ENCODE data around the gene KLHDC7A.

Gene KLHDC7A

GRCh38 chr1:18508084-18508483 is 27.4 kb downstream of the KLHDC7A start:
- DNase-seq (ENCODE audit: low spot score), result no peak

GRCh38 chr1:18511149-18511873 is 30.6 kb downstream of the KLHDC7A start:
- no peak for DNase-seq (ENCODE audit: low spot score)

GRCh38 chr1:18511874-18512150 is 31.1 kb downstream of the KLHDC7A start:
- DNase-seq (ENCODE audit: low spot score), result no peak

GRCh38 chr1:18512883-18513282 is 32.2 kb downstream of the KLHDC7A start:
- DNase-seq (ENCODE audit: low spot score), result no peak

GRCh38 chr1:18513995-18514394 is 33.3 kb downstream of the KLHDC7A start:
- no peak for DNase-seq (ENCODE audit: low spot score)

GRCh38 chr1:18515120-18515667 is 34.5 kb downstream of the KLHDC7A start:
- no peak for DNase-seq (ENCODE audit: low spot score)

GRCh38 chr1:18516473-18516872 is 35.7 kb downstream of the KLHDC7A start:
- no peak for DNase-seq (ENCODE audit: low spot score)

GRCh38 chr1:18526436-18527275 is 45.9 kb downstream of the KLHDC7A start:
- DNase-seq (ENCODE audit: low spot score), result no peak

GRCh38 chr1:18527514-18527913 is 46.8 kb downstream of the KLHDC7A start:
- no peak for DNase-seq (ENCODE audit: low spot score)

- no peak for DNase-seq (ENCODE audit: low spot score)
Observed at GRCh38 chr1:18527921-18528320, 47.2 kb downstream of the KLHDC7A start.

- DNase-seq (ENCODE audit: low spot score), result no peak
Observed at GRCh38 chr1:18528616-18529015, 47.9 kb downstream of the KLHDC7A start.

- no peak for DNase-seq (ENCODE audit: low spot score)
Observed at GRCh38 chr1:18529714-18530113, 49.0 kb downstream of the KLHDC7A start.

GRCh38 chr1:18530587-18531502 is 50.1 kb downstream of the KLHDC7A start:
- no peak for DNase-seq (ENCODE audit: low spot score)

GRCh38 chr1:18531503-18531845 is 50.7 kb downstream of the KLHDC7A start:
- no peak for DNase-seq (ENCODE audit: low spot score)

- DNase-seq (ENCODE audit: low spot score), result no peak
Observed at GRCh38 chr1:18532390-18533170, 51.9 kb downstream of the KLHDC7A start.

GRCh38 chr1:18533259-18533658 is 52.5 kb downstream of the KLHDC7A start:
- no peak for DNase-seq (ENCODE audit: low spot score)

- DNase-seq (ENCODE audit: low spot score), result no peak
Observed at GRCh38 chr1:18534810-18535205, 54.1 kb downstream of the KLHDC7A start.

All from HuH-7.5 (cell line).